Measurements from ENCODE around the gene EIF5B.

The EIF5B gene

DNA sequence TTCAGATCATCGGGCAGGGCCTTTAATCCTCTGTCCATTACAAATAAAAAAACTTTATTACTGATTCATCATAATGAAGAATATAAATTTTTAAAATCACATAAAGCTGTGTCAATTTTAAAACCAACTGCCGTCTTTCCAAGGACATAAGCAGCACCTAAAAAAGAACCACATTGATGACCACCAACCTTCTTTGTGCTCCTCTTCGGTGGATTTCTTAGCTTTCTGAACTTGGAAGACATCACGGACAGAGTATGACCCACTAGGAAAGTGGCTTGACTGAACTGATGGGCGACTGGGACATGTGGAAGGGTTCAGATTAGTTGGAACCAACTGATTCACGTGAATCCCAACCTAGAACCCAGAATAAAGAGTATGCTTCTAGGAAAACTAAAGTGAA is 68.9 kb downstream of the EIF5B start:
- no peak for DNase-seq (ENCODE audit: low read depth)

DNA sequence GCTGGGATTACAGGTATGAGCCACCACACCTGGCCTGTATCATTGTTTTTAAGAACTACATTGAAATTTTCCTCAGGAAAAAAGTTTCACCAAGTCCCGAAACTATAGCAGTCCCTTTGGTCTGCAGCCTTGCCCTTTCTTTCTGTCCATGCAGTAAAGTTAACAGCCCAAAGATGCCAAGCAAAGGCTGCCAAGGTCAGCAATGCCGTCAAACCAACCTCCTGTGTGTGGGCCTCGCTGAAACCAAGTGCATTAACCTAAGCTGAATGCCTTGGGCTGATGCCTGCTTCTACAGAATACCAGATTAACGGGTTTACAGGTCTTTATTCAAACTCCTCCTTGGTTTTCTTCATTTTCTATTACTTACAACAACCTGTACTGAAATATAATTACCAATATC is 73.1 kb downstream of the EIF5B start:
- no peak for DNase-seq (ENCODE audit: low read depth)

DNA sequence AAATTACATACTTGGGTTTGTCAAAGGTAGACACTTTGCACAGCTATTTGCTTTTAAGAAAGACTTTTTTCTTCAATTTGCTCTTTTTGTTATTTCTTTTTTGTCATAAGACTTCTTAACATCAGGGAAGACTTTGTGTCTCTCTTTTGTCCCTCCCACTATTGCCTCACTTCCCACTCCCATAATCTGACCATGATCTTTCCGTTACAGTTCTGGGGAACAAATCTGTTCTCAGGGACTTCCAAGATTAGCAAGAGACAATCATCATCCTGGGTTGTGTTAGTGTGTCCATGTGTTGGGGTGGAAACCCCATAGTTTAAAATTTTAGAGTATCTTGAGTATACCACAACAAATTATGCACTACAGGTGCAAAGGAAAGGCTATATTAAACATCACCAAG is 77.4 kb downstream of the EIF5B start:
- DNase-seq (ENCODE audit: low read depth), result no peak

DNA sequence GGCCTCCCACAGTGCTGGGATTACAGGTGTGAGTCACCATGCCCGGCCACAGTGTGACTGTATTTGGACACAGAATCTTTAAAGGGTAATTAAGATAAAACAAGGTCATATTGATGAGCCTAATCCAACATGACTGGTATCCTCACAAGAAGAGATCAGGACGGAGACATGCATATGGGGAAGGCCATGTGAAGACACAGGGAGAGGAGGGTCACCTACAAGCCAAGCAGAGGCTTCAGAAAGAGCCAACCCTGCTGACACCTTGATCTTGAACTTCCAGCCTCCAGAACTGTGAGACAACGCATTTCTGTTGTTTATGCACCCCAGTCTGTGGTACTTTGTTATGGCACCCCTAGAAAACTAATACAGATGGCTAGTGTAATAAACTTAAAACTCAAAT is 80.2 kb downstream of the EIF5B start:
- no peak for DNase-seq (ENCODE audit: low read depth)

DNA sequence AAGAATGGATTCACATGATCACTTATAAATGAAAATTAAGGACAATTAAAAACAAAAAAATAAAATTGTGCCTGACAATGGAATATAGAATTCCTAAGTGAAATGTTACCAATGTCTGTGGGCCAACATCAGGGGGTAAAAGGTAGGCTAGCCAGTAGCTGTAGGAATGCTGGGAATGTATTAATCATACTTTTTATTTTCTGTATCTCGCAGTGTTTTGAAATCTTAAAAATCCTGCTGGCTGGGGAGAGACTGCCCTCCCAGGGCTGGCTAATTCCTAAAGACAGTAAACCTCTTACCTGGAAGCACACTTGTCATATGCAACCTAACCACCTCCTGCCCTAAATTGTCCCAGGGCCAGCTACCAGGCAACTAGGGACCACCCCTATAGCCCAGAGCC is 82.8 kb downstream of the EIF5B start:
- DNase-seq (ENCODE audit: low read depth), result no peak

DNA sequence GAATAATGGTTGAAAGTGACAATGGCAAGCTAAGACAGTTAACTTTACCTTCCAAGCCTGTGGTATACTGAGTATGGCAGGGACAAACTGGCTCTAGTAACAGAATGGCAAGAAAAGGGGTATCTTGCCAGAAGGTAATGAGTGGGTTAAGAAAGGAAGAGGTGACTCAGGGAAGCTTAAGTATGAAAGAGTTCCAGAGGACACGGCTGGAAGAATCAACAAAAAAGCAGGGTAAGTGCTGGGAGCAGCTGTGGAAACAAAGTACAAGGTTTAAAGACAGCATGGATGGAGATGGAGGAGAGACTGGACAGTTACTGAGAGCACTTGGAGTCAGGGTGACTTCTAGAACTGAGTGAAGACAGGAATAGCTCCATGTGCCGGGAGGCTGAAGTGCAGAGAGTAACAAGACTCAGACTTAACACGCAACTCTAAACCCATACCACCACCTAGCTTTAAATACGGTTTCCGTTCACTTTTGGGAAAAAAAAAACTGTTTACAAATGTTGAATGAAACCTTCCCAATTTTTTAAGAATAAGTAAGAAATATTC is 83.6 kb downstream of the EIF5B start:
- DNase-seq (ENCODE audit: low read depth), result no peak

DNA sequence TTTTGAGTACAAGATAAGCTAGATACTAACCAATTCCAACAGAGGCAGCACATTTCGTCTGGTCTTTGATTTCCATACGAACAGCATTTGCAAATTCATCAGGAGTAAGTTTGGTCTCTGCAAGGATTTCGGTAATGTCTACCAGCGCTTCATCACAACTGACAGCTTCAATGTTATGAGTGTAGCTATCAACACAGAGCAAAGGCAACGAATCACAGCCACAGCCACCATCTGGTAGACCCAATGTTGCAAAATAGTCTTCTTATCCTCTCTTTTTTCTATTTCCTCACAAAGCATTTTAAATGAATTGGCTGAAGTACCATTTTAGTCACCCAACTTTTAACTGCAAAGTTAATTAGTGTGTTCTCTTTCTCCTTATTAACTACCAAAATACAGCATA is 84.3 kb downstream of the EIF5B start:
- DNase-seq (ENCODE audit: low read depth), result no peak

DNA sequence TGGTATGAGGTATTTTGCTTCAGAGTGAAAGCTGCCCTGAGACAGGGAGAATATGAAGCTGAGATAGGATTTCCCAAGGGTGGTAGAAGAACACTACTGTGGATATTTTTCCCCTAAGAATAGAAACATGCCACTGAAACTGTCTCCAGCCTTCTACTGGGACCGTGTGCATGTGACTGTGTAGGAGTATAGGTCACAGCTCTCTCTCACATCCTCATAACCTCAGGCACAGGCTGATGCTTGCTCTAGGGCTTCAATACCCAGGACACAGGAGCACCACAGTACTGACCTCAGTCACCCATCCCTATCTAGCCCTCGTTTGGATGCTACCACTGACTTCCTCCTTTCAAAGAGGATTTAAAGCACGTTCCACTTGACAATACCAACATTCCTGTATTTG is 85.4 kb downstream of the EIF5B start:
- no peak for DNase-seq (ENCODE audit: low read depth)

DNA sequence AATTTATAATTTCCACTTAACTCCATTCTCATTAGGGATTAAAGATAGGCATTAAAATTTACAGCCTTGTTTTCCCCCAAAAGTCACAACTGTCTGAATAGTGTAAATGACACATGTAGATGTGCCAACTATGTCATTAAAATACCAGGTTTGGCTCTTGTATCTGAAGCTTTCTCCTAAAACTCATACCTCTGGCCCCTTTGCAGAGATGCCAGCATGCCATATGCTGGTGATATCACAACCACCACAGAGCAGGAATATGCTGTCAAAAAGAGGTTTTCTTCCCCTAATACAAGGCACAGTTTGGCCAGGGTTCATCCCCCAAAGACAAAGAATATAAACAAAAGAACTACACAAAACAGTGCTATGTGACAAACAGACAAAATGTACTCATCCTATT is 87.2 kb downstream of the EIF5B start:
- DNase-seq (ENCODE audit: low read depth), result no peak

DNA sequence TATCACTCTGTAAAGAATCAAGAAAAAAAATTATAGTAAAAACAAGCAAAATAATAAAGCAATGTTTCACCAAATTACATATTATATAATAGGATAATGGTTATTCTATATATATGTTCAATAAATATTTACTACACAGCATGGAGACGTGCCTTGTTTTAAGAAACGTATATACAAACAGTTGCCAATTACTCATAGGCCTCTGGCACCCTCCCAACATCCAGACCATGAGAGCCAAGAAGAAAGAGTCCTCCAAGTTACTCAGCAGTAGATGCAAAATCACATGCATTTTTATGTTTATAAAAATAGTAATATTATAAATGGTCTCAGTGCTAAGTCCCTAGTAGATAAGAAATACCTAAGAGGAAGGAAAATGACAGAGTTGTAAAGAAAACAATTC is 87.8 kb downstream of the EIF5B start:
- no peak for DNase-seq (ENCODE audit: low read depth)

DNA sequence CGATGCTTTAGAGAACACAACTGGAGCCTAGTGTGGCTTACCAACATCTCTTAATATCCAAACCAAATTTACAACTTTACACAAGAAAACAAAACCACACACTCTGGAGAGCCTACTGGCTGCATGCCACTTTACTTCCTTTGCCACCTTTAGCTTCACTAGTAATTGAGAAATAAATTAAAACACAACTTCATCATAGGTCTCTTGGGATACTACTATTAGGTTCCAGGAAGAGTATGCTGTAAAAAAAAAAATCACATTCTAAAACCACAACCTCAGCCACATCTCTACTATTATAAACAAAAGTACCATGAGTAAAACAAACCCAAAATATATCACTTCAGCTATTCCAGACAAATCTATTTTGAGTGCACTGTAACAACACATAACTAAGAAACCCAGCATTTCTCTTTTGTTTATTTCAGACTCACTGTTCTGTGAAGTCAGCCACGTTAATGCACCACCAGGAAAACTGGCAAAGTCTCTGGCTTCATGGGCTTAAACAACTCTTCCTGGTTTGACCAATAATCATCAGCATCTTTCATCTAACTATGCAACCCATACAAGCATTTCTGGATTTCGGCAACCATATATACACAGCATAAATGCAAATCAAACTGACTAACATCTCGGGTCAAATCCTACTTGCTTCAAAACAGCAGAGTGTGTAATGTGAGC is 93.6 kb downstream of the EIF5B start:
- DNase-seq (ENCODE audit: low read depth), result no peak

DNA sequence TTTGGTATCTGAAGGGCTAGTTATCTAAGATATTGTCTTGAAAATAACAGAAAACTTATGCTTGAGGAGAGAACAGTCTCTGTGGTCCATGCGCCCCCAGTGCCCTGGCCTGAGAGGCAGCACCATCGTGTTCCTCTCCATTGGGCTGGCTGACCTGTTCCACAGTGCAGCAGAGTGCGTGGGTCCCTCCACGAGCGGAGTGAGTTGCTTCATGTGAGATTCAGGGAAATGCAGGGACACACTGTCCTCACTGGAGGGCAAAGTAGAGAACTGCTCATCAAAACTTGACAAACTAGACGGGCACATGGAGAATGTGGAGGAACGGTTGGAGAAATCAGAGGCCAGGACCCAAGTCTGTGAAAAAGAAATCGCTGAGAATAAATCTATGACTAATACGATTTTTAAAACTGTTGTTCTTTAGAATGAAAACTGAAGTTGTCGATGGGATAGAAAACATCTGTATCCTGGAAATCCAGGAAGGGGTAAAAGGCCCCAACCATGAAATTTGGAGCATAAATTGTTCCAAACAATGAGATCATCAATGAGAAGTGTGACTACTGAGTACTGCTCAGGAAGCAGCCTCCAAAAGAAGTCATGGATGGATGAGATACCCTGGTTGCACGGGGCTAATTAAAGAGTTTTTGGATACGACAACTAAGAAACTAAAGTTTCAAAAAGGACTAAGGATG is 94.5 kb downstream of the EIF5B start:
- DNase-seq (ENCODE audit: low read depth), result no peak

DNA sequence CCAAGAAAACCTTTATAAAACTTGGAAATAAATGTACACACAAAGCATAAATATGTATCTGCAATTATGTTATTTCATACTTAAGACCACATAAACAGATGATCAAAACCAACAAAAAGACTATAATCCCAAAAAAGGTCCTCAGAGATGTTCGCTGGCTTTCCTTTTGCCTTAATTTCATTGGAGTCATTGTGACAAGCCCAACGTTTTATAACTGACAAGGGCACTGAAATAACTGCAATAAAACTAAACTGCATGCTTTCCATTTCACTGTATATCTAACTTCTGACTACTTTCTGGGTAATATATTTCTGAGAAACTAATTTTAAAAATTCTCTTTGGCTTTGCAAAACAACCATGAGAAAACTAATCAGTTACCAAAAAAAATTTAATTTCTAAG is 96.2 kb downstream of the EIF5B start:
- DNase-seq (ENCODE audit: low read depth), result no peak

DNA sequence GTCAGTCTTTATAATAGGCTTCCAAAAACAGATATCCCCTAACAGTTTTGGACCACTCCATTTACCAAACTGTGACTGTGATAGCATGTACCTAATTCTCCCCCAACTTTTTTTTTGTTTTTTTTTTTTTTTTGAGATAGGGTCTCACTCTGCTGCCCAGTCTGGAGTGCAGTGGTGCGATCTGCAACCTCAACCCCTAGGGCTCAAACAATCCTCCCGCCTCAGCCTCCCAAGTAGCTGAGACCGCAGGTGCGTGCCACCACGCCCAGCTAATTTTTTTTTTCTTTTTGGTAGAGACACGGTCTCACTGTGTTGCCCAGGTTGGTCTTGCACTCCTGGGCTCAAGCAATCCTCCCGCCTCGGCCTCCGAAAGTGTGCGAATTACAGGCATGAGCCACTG is 99.7 kb downstream of the EIF5B start:
- DNase-seq (ENCODE audit: low read depth), result no peak

DNA sequence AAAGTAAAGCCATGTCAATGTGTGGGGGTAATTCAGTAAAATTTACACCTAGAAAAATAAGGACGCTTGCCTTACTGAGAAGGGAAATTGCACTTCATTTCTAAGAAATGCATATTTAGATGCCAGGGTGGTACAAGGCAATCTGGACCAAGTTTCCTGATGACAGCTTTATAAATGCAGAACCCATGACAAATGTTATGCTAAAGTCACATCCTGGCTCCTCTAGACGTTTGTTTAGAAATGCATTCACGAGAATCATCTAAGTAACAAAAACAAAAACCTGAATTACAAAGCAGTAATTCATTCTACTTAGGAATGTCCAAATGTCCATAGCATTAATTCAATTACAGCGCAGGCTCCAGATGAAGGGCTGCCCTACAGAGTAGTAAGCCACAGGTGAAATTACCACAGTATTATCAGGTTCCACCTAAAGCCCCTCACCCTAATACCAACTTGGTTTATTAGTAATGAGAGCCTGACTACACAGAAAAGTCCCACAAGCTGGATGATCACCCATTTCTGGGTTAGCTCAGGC is 102.8 kb downstream of the EIF5B start:
- DNase-seq (ENCODE audit: low read depth), result no peak

DNA sequence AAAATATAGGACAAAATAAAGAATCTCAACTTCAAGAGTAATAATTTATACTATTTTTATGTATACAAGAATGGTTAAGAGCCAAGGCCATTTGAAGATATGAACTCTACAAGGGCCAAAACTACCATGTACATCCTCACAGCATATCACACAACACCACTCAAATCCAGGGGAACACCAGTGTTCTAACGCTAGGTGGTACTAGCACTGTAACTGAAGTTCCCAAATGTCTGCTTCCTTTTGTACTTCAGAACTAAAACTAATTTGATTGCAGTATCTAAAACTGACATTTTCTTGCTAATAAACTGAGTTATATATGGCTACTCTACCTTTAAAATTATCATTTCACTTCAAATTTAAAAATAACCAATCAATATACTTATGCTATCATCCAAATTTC is 105.6 kb downstream of the EIF5B start:
- DNase-seq (ENCODE audit: low read depth), result no peak

DNA sequence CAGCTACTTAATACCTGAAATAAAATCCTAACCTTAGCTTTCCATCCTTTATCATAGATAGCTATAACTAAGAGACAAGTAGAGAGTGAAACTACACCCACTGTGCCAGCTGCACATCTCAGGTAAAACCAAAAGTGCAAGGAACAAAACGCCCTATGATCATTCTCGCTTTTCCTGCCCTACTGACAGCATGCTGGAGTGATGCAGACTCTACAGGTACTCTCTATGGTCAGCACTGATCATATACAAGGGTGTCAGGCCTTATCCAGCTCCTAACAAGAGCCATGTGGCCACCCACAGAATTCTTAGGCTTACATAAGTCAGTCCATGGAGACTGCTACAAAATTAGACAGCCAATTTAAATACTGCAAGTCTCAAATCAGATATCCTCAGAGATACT is 107.0 kb downstream of the EIF5B start:
- DNase-seq (ENCODE audit: low read depth), result no peak

DNA sequence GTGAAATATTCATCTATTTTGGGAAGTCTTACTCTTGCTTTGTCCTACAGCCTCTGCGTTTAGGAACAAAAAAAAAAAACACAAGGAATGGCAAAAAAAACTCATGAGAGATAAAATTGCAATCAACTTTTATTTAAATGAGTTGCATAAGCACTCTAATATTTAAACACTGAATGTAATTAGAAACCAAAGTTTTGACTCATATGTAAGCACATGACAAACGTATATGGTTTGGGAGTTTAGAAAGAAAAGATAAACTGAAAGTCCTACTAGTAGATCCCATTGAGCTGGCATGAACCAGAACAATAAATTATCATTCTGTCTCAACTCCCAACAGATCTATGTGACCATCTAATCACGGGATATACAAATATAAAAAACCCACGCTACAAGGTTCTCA is 107.9 kb downstream of the EIF5B start:
- no peak for DNase-seq (ENCODE audit: low read depth)

DNA sequence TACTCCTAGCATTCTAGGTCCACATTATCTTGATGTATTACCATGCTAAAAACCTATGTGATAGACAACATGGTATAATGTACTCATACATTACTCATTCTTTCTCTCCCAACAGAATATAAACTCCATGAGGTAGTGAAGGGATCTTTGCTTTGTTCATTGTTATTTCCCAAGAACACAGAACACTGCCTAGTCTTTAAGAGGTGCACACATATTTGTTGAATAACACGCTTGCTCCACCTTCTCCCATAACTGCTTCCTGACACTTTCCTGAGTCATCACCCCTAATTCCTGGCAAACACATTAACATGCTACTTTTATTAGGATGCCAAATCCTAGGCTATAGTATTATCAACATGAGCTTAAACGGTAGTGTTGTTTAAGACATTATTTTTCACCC is 111.4 kb downstream of the EIF5B start:
- DNase-seq (ENCODE audit: low read depth), result no peak

DNA sequence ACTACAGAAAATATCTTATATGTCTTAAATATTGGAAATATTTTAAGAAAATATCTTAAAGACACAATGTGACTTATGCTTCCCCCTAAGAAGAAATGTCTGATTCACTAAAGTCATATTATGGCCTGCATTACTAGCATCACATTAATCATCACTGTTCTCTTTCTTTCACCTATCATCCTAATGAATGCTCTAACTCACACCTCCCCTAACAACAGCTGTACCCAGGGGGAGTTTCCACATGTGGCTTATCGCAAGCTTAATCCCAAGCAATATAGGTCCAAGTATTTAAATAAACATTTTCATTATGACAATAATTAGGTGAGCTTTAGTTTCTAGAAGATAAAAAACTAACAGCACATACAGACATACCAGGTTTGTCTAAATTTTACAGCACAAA is 113.0 kb downstream of the EIF5B start:
- DNase-seq (ENCODE audit: low read depth), result no peak
